ENCODE data around the gene LRRC36.

LRRC36 gene

GRCh38 chr16:67286441-67287235 lies 40.0 kb upstream of the LRRC36 start:
- H3K27me3 Mint-ChIP-seq, result no peaks in the 10 kb centered on the region
- no peak overlapping the region for H3K4me3 Mint-ChIP-seq
- no peaks in the 10 kb centered on the region for H3K9me3 Mint-ChIP-seq
- no peaks in the 10 kb centered on the region for H3K4me1 Mint-ChIP-seq
- H3K27ac Mint-ChIP-seq, result peak overlapping the region; percentile 46
- peaks cover 2% of the 10 kb centered on the region for H3K36me3 Mint-ChIP-seq

DNA sequence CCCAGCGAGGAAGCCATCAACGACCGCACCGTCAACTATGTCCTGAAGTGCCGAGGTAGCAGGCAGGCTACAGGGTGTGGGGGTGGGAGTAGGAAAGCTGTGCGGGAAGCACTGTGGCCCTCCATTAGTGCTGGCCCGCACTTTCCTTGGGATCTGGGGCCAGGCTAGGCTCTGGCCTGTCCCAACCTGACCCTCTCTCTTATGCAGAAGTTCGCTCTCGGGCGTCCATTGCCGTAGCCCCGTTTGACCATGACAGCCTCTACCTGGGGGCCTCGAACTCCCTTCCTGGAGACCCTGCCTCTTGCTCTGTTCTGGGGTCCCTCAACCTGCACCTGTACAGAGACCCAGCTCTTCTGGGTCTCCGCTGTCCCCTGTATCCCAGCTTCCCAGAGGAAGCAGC lies 38.7 kb upstream of the LRRC36 start:
- Mint-ChIP-seq H3K9me3 (no peaks in the 10 kb centered on the region), H3K4me3 (no peak overlapping the region), H3K27ac (no peak overlapping the region), H3K27me3 (no peaks in the 10 kb centered on the region), H3K4me1 (no peaks in the 10 kb centered on the region), H3K36me3 (no peaks in the 10 kb centered on the region)

- no peaks in the 10 kb centered on the region for H3K9me3 Mint-ChIP-seq
- H3K4me1 Mint-ChIP-seq, result no peaks in the 10 kb centered on the region
- H3K4me3 Mint-ChIP-seq, result no peak overlapping the region
- H3K36me3 Mint-ChIP-seq, result no peaks in the 10 kb centered on the region
- no peak overlapping the region for H3K27ac Mint-ChIP-seq
- H3K27me3 Mint-ChIP-seq, result no peaks in the 10 kb centered on the region
Measured at GRCh38 chr16:67291461-67291860, 35.2 kb upstream of the LRRC36 start.

DNA sequence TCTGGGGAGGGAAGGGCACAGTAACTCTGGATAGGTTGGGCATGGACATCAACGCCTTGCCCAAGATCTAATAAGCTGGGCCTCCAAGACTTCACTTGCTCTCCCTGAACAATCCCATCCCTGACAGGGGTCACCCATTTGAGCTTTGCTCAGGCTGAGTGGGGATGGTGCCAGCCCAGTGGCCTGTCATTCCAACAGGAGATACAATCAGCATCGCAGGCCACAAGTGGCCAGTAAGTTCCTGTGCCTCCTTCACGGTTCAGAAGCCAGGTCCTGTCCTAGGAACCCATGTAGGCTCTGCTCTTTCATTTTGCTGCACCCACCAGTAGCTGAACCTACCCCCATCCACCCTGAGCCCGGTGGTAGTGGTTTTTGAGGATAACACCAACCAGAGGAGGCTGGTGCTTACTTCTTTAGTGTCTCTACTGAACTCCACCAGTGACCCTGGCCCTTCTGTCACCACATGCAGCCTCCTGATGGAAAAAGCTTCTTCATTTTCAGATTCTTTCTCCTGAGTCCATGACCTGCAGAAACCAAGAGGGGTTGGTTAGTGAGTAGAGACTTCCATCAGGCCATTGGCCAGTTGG lies 32.4 kb upstream of the LRRC36 start:
- no peak overlapping the region for H3K4me3 Mint-ChIP-seq
- H3K27me3 Mint-ChIP-seq, result no peaks in the 10 kb centered on the region
- H3K9me3 Mint-ChIP-seq, result no peaks in the 10 kb centered on the region
- no peaks in the 10 kb centered on the region for H3K36me3 Mint-ChIP-seq
- H3K4me1 Mint-ChIP-seq, result no peaks in the 10 kb centered on the region
- no peak overlapping the region for H3K27ac Mint-ChIP-seq

DNA sequence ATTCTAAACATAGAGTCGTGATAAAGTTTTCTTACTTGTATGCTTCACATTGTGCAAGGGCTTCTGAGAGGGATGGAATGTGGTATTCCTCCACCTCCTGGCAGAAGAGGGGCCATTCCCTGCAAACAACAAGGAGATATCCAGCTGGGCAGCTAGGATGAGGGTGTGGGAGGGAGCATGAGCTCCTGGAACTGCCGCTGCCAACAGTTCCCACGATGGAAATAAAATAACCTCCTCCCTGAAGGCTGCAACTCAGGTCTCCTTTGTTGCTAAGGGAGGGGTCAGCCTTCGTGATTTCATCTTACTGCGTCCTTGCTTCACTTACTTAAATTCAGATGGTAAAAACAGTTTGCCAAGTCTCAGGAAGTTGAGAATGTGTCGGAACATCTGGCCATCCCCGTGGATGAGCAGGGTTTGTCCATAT lies 31.7 kb upstream of the LRRC36 start:
- no peak overlapping the region for H3K4me3 Mint-ChIP-seq

GRCh38 chr16:67296420-67296819 lies 30.2 kb upstream of the LRRC36 start:
- Mint-ChIP-seq H3K36me3 (no peaks in the 10 kb centered on the region), H3K4me1 (no peaks in the 10 kb centered on the region), H3K9me3 (no peaks in the 10 kb centered on the region), H3K27me3 (no peaks in the 10 kb centered on the region), H3K4me3 (no peak overlapping the region), H3K27ac (no peak overlapping the region)

More for the DNA sequence above, 31.7 kb upstream of the LRRC36 start:
- H3K27ac Mint-ChIP-seq, result no peak overlapping the region
- no peaks in the 10 kb centered on the region for H3K36me3 Mint-ChIP-seq
- H3K9me3 Mint-ChIP-seq, result no peaks in the 10 kb centered on the region
- H3K4me1 Mint-ChIP-seq, result no peaks in the 10 kb centered on the region
- H3K27me3 Mint-ChIP-seq, result no peaks in the 10 kb centered on the region

- H3K27ac Mint-ChIP-seq, result no peak overlapping the region
- H3K9me3 Mint-ChIP-seq, result no peaks in the 10 kb centered on the region
- no peaks in the 10 kb centered on the region for H3K27me3 Mint-ChIP-seq
- no peaks in the 10 kb centered on the region for H3K4me1 Mint-ChIP-seq
- no peaks in the 10 kb centered on the region for H3K36me3 Mint-ChIP-seq
- H3K4me3 Mint-ChIP-seq, result no peak overlapping the region
Measured at GRCh38 chr16:67298277-67298676, 28.3 kb upstream of the LRRC36 start.

- H3K9me3 Mint-ChIP-seq, result no peaks in the 10 kb centered on the region
- H3K36me3 Mint-ChIP-seq, result no peaks in the 10 kb centered on the region
- H3K4me3 Mint-ChIP-seq, result no peak overlapping the region
- no peaks in the 10 kb centered on the region for H3K27me3 Mint-ChIP-seq
- H3K27ac Mint-ChIP-seq, result no peak overlapping the region
- no peaks in the 10 kb centered on the region for H3K4me1 Mint-ChIP-seq
Measured at GRCh38 chr16:67299269-67299668, 27.3 kb upstream of the LRRC36 start.

DNA sequence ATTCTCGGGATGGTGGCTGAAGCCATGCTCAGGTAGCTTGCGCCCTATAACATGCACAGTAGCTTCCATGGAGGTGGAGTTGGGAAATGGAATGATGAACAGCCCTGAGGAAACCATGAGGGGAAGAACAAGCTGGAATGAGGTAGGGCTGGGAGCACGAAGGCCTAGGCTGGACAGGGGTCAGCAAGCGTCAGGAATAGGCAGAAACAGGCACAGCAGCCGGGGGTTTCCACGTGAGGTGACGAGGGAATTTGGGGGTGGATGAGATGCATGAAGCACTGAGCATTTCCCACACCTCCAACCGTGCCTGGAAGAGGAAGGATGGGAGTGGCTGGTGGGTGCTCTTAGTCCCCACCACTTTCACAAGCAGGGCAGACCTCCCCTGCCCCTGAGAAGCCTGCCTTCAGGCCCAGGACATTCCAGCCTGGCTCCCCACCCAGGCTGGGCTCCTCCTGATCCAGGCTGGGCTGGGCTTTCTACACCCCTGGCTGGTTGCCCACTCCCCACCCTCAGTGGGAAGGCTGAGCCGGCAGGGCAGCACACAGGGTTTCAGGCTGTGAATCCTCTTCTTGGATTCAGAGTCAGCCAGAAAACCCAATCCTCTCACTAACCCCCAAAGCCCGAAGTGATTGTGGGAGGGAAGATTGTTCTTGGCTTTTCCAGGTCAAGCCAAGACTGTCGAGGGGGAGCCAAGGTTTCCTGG lies 25.4 kb upstream of the LRRC36 start:
- Mint-ChIP-seq H3K27ac (no peak overlapping the region), H3K9me3 (no peaks in the 10 kb centered on the region), H3K27me3 (no peaks in the 10 kb centered on the region), H3K4me3 (no peak overlapping the region), H3K36me3 (no peaks in the 10 kb centered on the region), H3K4me1 (no peaks in the 10 kb centered on the region)

GRCh38 chr16:67302076-67302475 lies 24.5 kb upstream of the LRRC36 start:
- Mint-ChIP-seq H3K36me3 (no peaks in the 10 kb centered on the region), H3K27me3 (no peaks in the 10 kb centered on the region), H3K27ac (no peak overlapping the region), H3K4me3 (no peak overlapping the region), H3K4me1 (no peaks in the 10 kb centered on the region), H3K9me3 (no peaks in the 10 kb centered on the region)

GRCh38 chr16:67302970-67303369 lies 23.6 kb upstream of the LRRC36 start:
- H3K4me3 Mint-ChIP-seq, result no peak overlapping the region
- H3K4me1 Mint-ChIP-seq, result no peaks in the 10 kb centered on the region
- no peaks in the 10 kb centered on the region for H3K36me3 Mint-ChIP-seq
- H3K27me3 Mint-ChIP-seq, result no peaks in the 10 kb centered on the region
- no peak overlapping the region for H3K27ac Mint-ChIP-seq
- no peaks in the 10 kb centered on the region for H3K9me3 Mint-ChIP-seq

DNA sequence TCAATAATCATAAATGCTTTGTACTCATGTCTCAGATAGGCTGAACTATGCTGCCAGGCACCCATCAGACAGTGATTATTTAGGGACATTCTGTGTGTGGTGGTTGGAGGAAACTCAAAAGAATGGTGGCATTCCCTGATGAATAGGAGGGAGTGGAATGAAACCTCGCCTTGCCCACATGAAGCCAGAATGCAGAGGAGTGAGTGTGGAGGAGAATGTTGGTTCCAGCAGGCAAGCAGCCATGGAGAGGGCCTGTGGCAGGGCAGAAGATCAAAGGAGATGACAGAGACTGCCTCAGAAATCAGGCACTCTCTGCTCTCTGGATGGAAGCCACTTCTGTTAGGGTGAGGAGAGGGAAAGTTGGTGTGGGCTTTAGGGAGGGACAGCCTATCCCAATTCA lies 22.6 kb upstream of the LRRC36 start:
- no peak overlapping the region for H3K4me3 Mint-ChIP-seq
- H3K36me3 Mint-ChIP-seq, result no peaks in the 10 kb centered on the region
- H3K9me3 Mint-ChIP-seq, result no peaks in the 10 kb centered on the region
- H3K27me3 Mint-ChIP-seq, result no peaks in the 10 kb centered on the region
- H3K4me1 Mint-ChIP-seq, result peaks cover 4% of the 10 kb centered on the region
- peak overlapping the region; percentile 81 for H3K27ac Mint-ChIP-seq

- no peaks in the 10 kb centered on the region for H3K9me3 Mint-ChIP-seq
- no peak overlapping the region for H3K4me3 Mint-ChIP-seq
- peaks cover 10% of the 10 kb centered on the region for H3K4me1 Mint-ChIP-seq
- H3K27me3 Mint-ChIP-seq, result no peaks in the 10 kb centered on the region
- H3K27ac Mint-ChIP-seq, result no peak overlapping the region
- no peaks in the 10 kb centered on the region for H3K36me3 Mint-ChIP-seq
Measured at GRCh38 chr16:67305216-67306071, 21.2 kb upstream of the LRRC36 start.

DNA sequence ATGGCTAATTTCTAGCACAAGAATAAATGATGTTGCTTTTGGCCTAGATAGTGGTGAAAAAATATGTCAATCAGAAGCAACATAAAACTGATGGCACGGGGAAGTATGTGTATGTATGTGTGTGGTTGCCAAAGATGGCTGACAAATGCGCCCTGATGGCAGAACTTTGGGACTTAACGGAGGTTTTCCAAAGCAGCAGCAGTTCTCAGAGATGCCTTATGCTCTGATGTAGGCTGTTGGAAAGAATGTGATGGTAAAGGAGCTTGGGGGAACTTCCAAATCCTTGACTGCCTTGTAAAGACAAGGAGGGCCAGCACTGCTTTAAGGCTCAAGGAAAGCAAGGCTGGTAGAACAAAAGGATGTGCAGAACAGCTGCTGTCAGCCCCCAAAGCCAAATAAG lies 16.1 kb upstream of the LRRC36 start:
- no peaks in the 10 kb centered on the region for H3K9me3 Mint-ChIP-seq
- peak overlapping the region; percentile 49 for H3K27ac Mint-ChIP-seq
- no peaks in the 10 kb centered on the region for H3K27me3 Mint-ChIP-seq
- no peak overlapping the region for H3K4me3 Mint-ChIP-seq
- H3K4me1 Mint-ChIP-seq, result peaks cover 33% of the 10 kb centered on the region
- H3K36me3 Mint-ChIP-seq, result no peaks in the 10 kb centered on the region

DNA sequence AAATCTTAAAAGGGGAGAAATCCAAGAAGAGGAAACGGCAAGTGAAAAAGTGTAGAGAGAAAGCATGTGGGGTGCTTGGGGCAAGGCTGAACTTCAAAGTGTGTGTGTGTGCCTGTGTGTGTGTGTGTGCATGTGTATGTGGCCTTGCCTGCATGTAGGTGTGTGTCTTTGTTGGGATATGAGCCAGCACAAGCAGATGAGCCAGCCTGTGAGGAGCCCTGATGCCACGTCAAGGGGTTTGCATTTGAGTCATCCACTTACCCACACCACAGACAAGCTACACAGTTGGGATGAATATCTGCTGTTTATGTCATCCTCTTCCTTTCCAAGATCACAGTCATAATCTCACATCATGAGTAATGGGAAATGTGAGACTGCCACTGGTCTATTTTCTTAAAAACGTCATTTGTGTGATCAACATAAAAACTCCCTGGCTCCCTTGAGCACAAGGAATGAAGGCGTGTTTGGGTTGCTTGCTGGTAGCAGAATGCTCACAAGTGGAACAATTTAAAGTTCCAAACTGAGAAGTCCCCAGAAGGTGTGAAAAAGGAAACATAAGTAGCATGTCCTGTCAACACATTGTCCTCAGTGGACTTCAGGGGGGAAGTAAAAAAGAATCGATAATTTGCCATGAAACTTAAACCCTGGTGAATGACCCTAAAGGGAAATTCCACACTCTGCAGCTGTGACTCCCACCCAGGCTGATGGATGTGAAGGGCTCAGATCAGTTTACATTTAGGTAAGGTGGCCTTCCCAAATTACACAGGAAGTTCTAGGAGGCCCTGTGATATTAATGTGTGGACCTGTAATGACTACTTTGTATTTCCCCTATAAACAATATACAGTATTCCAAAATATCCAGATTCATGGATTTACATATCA lies 14.8 kb upstream of the LRRC36 start:
- H3K9me3 Mint-ChIP-seq, result no peaks in the 10 kb centered on the region
- peaks cover 33% of the 10 kb centered on the region for H3K4me1 Mint-ChIP-seq
- no peaks in the 10 kb centered on the region for H3K36me3 Mint-ChIP-seq
- H3K27me3 Mint-ChIP-seq, result no peaks in the 10 kb centered on the region
- peak overlapping the region; percentile 99 for H3K27ac Mint-ChIP-seq
- H3K4me3 Mint-ChIP-seq, result peak overlapping the region; percentile 58

All from activated naive CD4-positive, alpha-beta T cell treated with anti-CD3 and anti-CD28 coated beads, Interleukin-2, amount 50 U/mL, for 24 hours (primary cell).